ENCODE measurements around the gene SCUBE1.

Gene SCUBE1

GRCh38 chr22:43253839-43254238 lies 89.3 kb downstream of the SCUBE1 start:
- DNase-seq: no peak

- DNase-seq: no peak
Measured at GRCh38 chr22:43252319-43252718, 90.9 kb downstream of the SCUBE1 start.

GRCh38 chr22:43249789-43250471 lies 93.2 kb downstream of the SCUBE1 start:
- no peak for DNase-seq

GRCh38 chr22:43247546-43248260 lies 95.5 kb downstream of the SCUBE1 start:
- no peak for DNase-seq

GRCh38 chr22:43246188-43246587 lies 97.0 kb downstream of the SCUBE1 start:
- DNase-seq: no peak

- no peak for DNase-seq
Measured at GRCh38 chr22:43245717-43246116, 97.5 kb downstream of the SCUBE1 start.

- no peak for DNase-seq
Measured at GRCh38 chr22:43244803-43245527, 98.2 kb downstream of the SCUBE1 start.

GRCh38 chr22:43244402-43244801 lies 98.8 kb downstream of the SCUBE1 start:
- no peak for DNase-seq

GRCh38 chr22:43243324-43243723 lies 99.8 kb downstream of the SCUBE1 start:
- no peak for DNase-seq

- no peak for DNase-seq
Measured at GRCh38 chr22:43242627-43243026, 100.5 kb downstream of the SCUBE1 start.

GRCh38 chr22:43241699-43242386 lies 101.3 kb downstream of the SCUBE1 start:
- no peak for DNase-seq

- DNase-seq: no peak
Measured at GRCh38 chr22:43241138-43241597, 102.0 kb downstream of the SCUBE1 start.

GRCh38 chr22:43240614-43241013 lies 102.6 kb downstream of the SCUBE1 start:
- no peak for DNase-seq

GRCh38 chr22:43239956-43240355 lies 103.2 kb downstream of the SCUBE1 start:
- no peak for DNase-seq

GRCh38 chr22:43239193-43239780 lies 103.9 kb downstream of the SCUBE1 start:
- DNase-seq: no peak

- DNase-seq: no peak
Measured at GRCh38 chr22:43238526-43239006, 104.6 kb downstream of the SCUBE1 start.

GRCh38 chr22:43237280-43237679 lies 105.9 kb downstream of the SCUBE1 start:
- no peak for DNase-seq

GRCh38 chr22:43236411-43237166 lies 106.6 kb downstream of the SCUBE1 start:
- no peak for DNase-seq

GRCh38 chr22:43235445-43236409 lies 107.4 kb downstream of the SCUBE1 start:
- DNase-seq: no peak

- no peak for DNase-seq
Measured at GRCh38 chr22:43234264-43234988, 108.7 kb downstream of the SCUBE1 start.

All from NCI-H2171 (cell line).